SK-MEL-5 (cell line): ENCODE measurements around the gene FAM184B. TPM values are rescaled to one million over a fixed set of nuclear protein-coding genes. Genes with fewer than 3 reads are reported as not detected.

ENCODE experiments used
- total RNA-seq: library from RNA; depleted of rRNA; stranded (reverse); fragments of >200 nt; shearing (Covaris generic); gene quantifications from 2 replicates; pipeline ENCODE4 v1.2.3, GENCODE V29; 2014; rRNA removed

Gene FAM184B
- total RNA-seq, 1 experiment from 2014 or later, result not detected

Other genes starting within 250 kb of the FAM184B start
- 90.2 and 96.7 TPM in 2 replicates for gene LAP3, start 204.4 kb downstream of the FAM184B start, total RNA-seq
- 11.8 and 15.5 TPM in 2 replicates for gene MED28, start 167.0 kb downstream of the FAM184B start, total RNA-seq
- 44.3 and 51.4 TPM in 2 replicates for gene DCAF16, start 29.1 kb upstream of the FAM184B start, total RNA-seq
- gene NCAPG, start 29.4 kb upstream of the FAM184B start, total RNA-seq, result 41.3 and 45.1 TPM in 2 replicates
- 9.3 and 16.3 TPM in 2 replicates for gene LCORL, start 240.1 kb upstream of the FAM184B start, total RNA-seq